Neural crest cell (in vitro differentiated cells): ENCODE results near the gene SVIL. TPM values are rescaled to one million over a fixed set of nuclear protein-coding genes. Genes with fewer than 3 reads are reported as not detected.

Experiments used
- DNase-seq: peaks from one replicate; pipeline ENCODE4 v3.0.0; 2021; ENCODE audit warnings: low read depth, mixed read lengths, low spot score
- H3K27ac Mint-ChIP-seq: one replicate; pipeline ENCODE4 v1.8.0; 2021; ENCODE audit warnings: mild to moderate bottlenecking, mixed read lengths; ENCODE audit not compliant: unreplicated experiment
- H3K27me3 Mint-ChIP-seq: 2 replicates; pipeline ENCODE4 v1.8.0; 2021; ENCODE audit warnings: low read depth, mild to moderate bottlenecking, mixed read lengths
- H3K36me3 Mint-ChIP-seq: 2 replicates; pipeline ENCODE4 v1.8.0; 2021; ENCODE audit warnings: low read depth, mild to moderate bottlenecking, mixed read lengths
- H3K4me1 Mint-ChIP-seq: 2 replicates; pipeline ENCODE4 v1.8.0; 2021; ENCODE audit warnings: mixed read lengths
- H3K4me3 Mint-ChIP-seq: one replicate; pipeline ENCODE4 v1.8.0; 2021; ENCODE audit warnings: mild to moderate bottlenecking, mixed read lengths
- H3K9me3 Mint-ChIP-seq: 2 replicates; pipeline ENCODE4 v1.8.0; 2021; ENCODE audit warnings: mixed read lengths
- total RNA-seq: library from RNA; stranded (reverse); gene quantifications from 2 replicates; pipeline ENCODE4 v1.2.1, GENCODE V29; 2021
- TF ChIP-seq, protein P1 (sequence below): fragments of 200-600 bp; sonication (generic); conservative IDR thresholded peaks from 2 replicates; pipeline ENCODE4 v1.5.0; 2021; ENCODE audit warnings: antibody characterized with exemption, mild to moderate bottlenecking

Gene SVIL
- total RNA-seq, 1 donor from 2014 or later: 57.5 TPM

DNA sequence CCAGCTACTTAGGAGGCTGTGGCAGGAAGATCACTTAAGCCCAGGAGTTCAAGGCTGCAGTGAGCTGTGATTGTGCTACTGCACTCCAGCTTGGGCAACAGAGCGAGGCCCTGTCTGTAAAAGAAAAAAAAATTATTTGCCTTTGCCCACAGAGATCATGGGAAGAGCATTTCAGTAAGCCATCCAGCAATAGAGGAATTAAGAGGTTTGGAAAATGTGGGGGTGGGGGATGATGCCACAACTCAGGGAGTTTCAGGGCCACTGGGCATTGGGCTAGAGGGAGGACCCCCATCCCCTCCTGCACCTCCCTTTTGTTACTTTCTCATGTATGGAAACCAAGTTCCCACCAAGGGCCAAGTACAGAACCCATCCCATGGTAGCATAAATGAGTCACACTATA, 38.4 kb downstream of the SVIL start:
- H3K36me3 Mint-ChIP-seq: no peaks in the 10 kb centered on the region
- TF ChIP-seq, protein P1, sequence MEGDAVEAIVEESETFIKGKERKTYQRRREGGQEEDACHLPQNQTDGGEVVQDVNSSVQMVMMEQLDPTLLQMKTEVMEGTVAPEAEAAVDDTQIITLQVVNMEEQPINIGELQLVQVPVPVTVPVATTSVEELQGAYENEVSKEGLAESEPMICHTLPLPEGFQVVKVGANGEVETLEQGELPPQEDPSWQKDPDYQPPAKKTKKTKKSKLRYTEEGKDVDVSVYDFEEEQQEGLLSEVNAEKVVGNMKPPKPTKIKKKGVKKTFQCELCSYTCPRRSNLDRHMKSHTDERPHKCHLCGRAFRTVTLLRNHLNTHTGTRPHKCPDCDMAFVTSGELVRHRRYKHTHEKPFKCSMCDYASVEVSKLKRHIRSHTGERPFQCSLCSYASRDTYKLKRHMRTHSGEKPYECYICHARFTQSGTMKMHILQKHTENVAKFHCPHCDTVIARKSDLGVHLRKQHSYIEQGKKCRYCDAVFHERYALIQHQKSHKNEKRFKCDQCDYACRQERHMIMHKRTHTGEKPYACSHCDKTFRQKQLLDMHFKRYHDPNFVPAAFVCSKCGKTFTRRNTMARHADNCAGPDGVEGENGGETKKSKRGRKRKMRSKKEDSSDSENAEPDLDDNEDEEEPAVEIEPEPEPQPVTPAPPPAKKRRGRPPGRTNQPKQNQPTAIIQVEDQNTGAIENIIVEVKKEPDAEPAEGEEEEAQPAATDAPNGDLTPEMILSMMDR: no peak
- H3K9me3 Mint-ChIP-seq: no peaks in the 10 kb centered on the region
- DNase-seq: no peak
- peaks cover 18% of the 10 kb centered on the region for H3K4me1 Mint-ChIP-seq
- H3K4me3 Mint-ChIP-seq: no peak overlapping the region
- no peaks in the 10 kb centered on the region for H3K27me3 Mint-ChIP-seq
- no peak overlapping the region for H3K27ac Mint-ChIP-seq

DNA sequence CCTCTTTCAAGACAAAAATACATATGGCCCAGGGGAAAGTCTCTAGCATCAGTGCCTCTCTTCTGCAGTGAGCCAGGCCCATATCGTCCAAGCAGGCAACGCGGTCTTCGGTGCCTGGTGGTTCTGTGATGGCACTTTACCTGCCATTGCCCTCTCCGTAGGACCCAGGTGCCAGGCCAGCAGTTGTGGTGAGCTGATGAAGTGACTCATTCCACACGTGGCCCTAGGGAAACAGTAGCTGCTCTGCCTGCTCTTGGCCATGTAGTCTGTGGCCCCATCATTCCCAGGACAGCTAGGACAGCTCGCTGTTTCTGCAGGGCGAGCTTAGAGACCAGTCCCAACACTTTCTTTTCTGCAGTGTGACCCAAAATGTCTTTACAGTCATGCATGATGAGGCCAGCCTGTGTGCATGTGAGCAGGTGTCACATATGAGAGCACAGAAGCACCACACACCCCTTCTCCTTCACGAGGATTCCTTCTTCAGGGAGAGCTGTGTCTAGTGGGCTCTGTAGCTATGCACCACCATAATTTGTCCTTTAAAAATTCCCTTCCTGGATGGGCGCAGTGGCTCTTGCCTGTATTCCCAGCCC, 39.0 kb downstream of the SVIL start:
- DNase-seq: no peak
- TF ChIP-seq, protein P1: no peak
- no peaks in the 10 kb centered on the region for H3K36me3 Mint-ChIP-seq
- H3K9me3 Mint-ChIP-seq: no peaks in the 10 kb centered on the region
- peaks cover 20% of the 10 kb centered on the region for H3K4me1 Mint-ChIP-seq
- no peak overlapping the region for H3K4me3 Mint-ChIP-seq
- H3K27me3 Mint-ChIP-seq: no peaks in the 10 kb centered on the region
- H3K27ac Mint-ChIP-seq: no peak overlapping the region

DNA sequence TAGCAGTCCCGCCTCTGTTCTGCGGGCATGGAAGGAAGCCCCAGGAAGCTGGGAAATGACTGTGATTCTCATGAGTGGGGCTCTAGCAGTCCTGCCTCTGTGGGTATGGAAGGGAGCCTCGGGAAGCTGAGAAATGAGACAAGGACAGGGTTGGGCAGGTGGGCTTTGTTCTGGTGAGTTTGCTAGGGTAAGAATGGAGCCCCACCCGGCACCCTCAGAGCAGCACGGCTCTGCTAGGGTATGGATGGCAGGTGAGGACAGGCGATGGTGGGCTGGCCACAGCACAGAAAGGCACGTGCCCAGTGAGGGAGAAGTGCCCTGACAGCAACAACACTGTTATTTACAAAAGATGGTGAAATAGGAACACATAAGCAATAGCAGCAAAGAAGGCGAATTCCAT, 39.6 kb downstream of the SVIL start:
- DNase-seq: no peak
- Mint-ChIP-seq H3K4me3 (no peak overlapping the region), H3K4me1 (peaks cover 26% of the 10 kb centered on the region), H3K9me3 (no peaks in the 10 kb centered on the region), H3K36me3 (no peaks in the 10 kb centered on the region), H3K27me3 (no peaks in the 10 kb centered on the region), H3K27ac (no peak overlapping the region)
- TF ChIP-seq, protein P1: no peak

DNA sequence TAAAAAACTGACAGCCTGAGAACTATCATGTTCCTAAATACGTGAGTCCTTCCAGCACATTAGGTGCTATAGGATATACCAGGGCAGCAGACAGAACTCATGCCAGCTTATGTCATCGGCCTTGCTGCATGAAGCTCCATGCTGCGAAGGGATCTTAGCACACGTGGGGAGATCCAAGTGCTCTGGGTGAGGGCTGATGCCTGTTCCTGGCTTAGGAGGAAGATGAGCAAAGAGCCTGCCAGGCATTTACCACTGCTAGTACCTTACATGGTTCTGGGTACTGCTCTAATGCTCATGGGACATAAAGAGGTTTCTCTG, 43.2 kb downstream of the SVIL start:
- H3K4me1 Mint-ChIP-seq: peaks cover 36% of the 10 kb centered on the region
- no peak for DNase-seq
- H3K36me3 Mint-ChIP-seq: no peaks in the 10 kb centered on the region
- H3K4me3 Mint-ChIP-seq: no peak overlapping the region
- TF ChIP-seq, protein P1: no peak
- H3K27me3 Mint-ChIP-seq: no peaks in the 10 kb centered on the region
- H3K9me3 Mint-ChIP-seq: peaks cover 3% of the 10 kb centered on the region
- no peak overlapping the region for H3K27ac Mint-ChIP-seq

DNA sequence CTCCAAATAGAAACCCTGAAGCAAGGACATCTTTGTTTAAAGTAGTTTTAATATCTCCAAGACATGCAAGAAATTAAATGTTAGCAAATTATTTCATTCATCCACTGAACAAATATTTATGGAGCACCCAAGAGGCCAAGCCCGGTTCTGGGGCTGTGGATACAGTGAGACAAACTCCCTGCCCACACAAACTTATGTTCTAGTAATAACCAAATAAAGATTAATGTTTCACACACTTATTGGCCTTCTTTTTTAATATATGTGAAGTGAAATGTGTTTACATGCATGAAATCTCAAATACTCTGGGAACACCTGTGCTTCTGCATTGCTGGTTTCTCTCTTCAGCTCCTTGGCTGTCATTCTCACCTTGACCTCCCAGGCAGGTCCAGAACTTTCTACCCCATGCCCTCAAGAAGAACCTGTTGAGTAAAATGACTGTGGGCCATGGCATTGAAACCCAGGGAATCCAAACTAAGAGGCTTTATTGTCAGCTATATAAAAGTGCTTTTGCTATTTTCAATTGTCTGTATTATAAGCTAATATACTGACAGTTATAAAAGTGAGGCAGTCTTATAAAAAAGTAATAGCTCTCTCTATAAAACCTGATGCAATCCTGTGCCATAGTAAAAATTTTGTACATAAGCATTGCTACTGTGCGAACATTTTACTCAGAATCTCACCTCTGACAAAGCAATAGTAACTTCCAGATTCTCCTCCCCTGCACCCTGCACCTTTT, 43.7 kb downstream of the SVIL start:
- Mint-ChIP-seq H3K4me1 (peaks cover 39% of the 10 kb centered on the region), H3K9me3 (peaks cover 3% of the 10 kb centered on the region), H3K27me3 (no peaks in the 10 kb centered on the region), H3K27ac (no peak overlapping the region), H3K4me3 (peak overlapping the region; percentile 71), H3K36me3 (no peaks in the 10 kb centered on the region)
- no peak for DNase-seq
- TF ChIP-seq, protein P1: peak; percentile 3
